Osteoblast (primary cell): ENCODE measurements around the gene OSBPL1A. TPM values are rescaled to one million over a fixed set of nuclear protein-coding genes. Genes with fewer than 3 reads are reported as not detected.

Source experiments
- DNase-seq: peaks from one replicate; pipeline ENCODE4 v3.0.0; 2011; ENCODE audit warnings: low spot score, mixed read lengths; ENCODE audit not compliant: insufficient read length; ENCODE audit errors: missing footprints
- H2AFZ ChIP-seq: 2 replicates; pipeline ENCODE4 v1.6.0; 2011; ENCODE audit warnings: mild to moderate bottlenecking, low read length
- H3K27ac ChIP-seq: 2 replicates; pipeline ENCODE4 v1.5.1; 2011; ENCODE audit warnings: mild to moderate bottlenecking, low read depth, low read length, moderate library complexity
- H3K27me3 ChIP-seq: 2 replicates; pipeline ENCODE4 v1.6.0; 2012; ENCODE audit warnings: mild to moderate bottlenecking, control low read depth, inconsistent platforms, low read length, moderate library complexity; ENCODE audit not compliant: insufficient read depth
- H3K36me3 ChIP-seq: 2 replicates; pipeline ENCODE4 v1.5.1; 2011; ENCODE audit warnings: mild to moderate bottlenecking, low read length, control low read depth, moderate library complexity; ENCODE audit not compliant: insufficient read depth
- H3K4me1 ChIP-seq: 2 replicates; pipeline ENCODE4 v1.5.1; 2011; ENCODE audit warnings: mild to moderate bottlenecking, low read length, control low read depth, moderate library complexity; ENCODE audit not compliant: insufficient read depth
- H3K4me2 ChIP-seq: 2 replicates; pipeline ENCODE4 v1.6.0; 2011; ENCODE audit warnings: mild to moderate bottlenecking, low read length; ENCODE audit not compliant: insufficient read depth
- H3K4me3 ChIP-seq: fragments of 200-600 bp; sonication (generic); 3 replicates; pipeline ENCODE4 v1.5.1; 2012; ENCODE audit warnings: mild to moderate bottlenecking, low read length, inconsistent platforms; ENCODE audit not compliant: insufficient read depth
- H3K79me2 ChIP-seq: 2 replicates; pipeline ENCODE4 v1.6.0; 2012; ENCODE audit warnings: mild to moderate bottlenecking, low read length, control low read depth, inconsistent platforms; ENCODE audit not compliant: insufficient read depth
- H3K9me3 ChIP-seq: 2 replicates; pipeline ENCODE4 v1.5.1; 2011; ENCODE audit warnings: low read depth, low read length, control low read depth
- H4K20me1 ChIP-seq: 2 replicates; pipeline ENCODE4 v1.6.0; 2012; ENCODE audit warnings: mild to moderate bottlenecking, low read length, control low read depth; ENCODE audit not compliant: insufficient read depth
- total RNA-seq: library from RNA; depleted of rRNA; stranded (reverse); fragments of >200 nt; gene quantifications from 2 replicates; pipeline ENCODE4 v1.2.3, GENCODE V29; 2012
- TF ChIP-seq, protein P1 (sequence below): IDR thresholded peaks from 2 replicates; pipeline ENCODE4 v1.5.1; 2011; ENCODE audit warnings: mild to moderate bottlenecking, low read depth, low read length, moderate library complexity; ENCODE audit errors: extremely low read depth

OSBPL1A gene
- total RNA-seq, 1 donor: 51.8 TPM

DNA sequence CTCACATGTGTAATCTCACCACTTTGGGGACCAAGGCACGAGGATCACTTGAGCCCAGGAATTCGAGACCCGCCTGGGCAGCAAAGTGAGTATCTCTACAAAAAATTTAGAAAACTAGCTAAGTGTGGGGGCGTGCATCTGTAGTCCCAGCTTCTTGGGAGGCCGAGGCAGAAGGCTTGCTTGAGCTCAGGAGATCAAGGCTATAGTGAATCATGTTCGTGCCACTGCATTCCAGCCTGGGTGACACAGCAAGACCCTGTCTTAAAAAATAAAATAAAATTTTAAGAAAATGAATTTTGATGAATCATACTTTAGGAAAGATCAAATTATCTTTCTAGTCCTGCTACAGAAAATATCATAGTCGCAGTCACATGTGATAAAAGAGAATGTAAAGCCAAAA is 211.8 kb downstream of the OSBPL1A start:
- Histone ChIP-seq H3K9me3 (no peaks in the 10 kb centered on the region), H2AFZ (no peak overlapping the region), H3K4me1 (peaks cover 19% of the 10 kb centered on the region), H3K4me3 (no peak overlapping the region), H4K20me1 (no peaks in the 10 kb centered on the region), H3K27ac (peak overlapping the region; percentile 27), H3K4me2 (no peak overlapping the region), H3K79me2 (no peaks in the 10 kb centered on the region), H3K27me3 (no peaks in the 10 kb centered on the region), H3K36me3 (no peaks in the 10 kb centered on the region)
- TF ChIP-seq, protein P1, sequence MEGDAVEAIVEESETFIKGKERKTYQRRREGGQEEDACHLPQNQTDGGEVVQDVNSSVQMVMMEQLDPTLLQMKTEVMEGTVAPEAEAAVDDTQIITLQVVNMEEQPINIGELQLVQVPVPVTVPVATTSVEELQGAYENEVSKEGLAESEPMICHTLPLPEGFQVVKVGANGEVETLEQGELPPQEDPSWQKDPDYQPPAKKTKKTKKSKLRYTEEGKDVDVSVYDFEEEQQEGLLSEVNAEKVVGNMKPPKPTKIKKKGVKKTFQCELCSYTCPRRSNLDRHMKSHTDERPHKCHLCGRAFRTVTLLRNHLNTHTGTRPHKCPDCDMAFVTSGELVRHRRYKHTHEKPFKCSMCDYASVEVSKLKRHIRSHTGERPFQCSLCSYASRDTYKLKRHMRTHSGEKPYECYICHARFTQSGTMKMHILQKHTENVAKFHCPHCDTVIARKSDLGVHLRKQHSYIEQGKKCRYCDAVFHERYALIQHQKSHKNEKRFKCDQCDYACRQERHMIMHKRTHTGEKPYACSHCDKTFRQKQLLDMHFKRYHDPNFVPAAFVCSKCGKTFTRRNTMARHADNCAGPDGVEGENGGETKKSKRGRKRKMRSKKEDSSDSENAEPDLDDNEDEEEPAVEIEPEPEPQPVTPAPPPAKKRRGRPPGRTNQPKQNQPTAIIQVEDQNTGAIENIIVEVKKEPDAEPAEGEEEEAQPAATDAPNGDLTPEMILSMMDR: no peak
- peak; percentile 57 for DNase-seq

GRCh38 chr18:24181806-24182205 is 215.8 kb downstream of the OSBPL1A start:
- H3K9me3 ChIP-seq: no peaks in the 10 kb centered on the region
- H3K27me3 ChIP-seq: no peaks in the 10 kb centered on the region
- H3K4me1 ChIP-seq: peaks cover 19% of the 10 kb centered on the region
- peak; percentile 46 for DNase-seq
- H4K20me1 ChIP-seq: no peaks in the 10 kb centered on the region
- TF ChIP-seq, protein P1: no peak
- no peaks in the 10 kb centered on the region for H3K79me2 ChIP-seq
- H3K4me3 ChIP-seq: no peak overlapping the region
- H3K4me2 ChIP-seq: no peak overlapping the region
- peak overlapping the region; percentile 50 for H3K27ac ChIP-seq
- H2AFZ ChIP-seq: peak overlapping the region; percentile 11
- peaks cover 4% of the 10 kb centered on the region for H3K36me3 ChIP-seq

GRCh38 chr18:24180048-24180447 is 217.6 kb downstream of the OSBPL1A start:
- H3K79me2 ChIP-seq: no peaks in the 10 kb centered on the region
- H3K4me3 ChIP-seq: no peak overlapping the region
- peaks cover 14% of the 10 kb centered on the region for H3K4me1 ChIP-seq
- no peak overlapping the region for H2AFZ ChIP-seq
- no peaks in the 10 kb centered on the region for H4K20me1 ChIP-seq
- peaks cover 4% of the 10 kb centered on the region for H3K36me3 ChIP-seq
- no peaks in the 10 kb centered on the region for H3K9me3 ChIP-seq
- TF ChIP-seq, protein P1: no peak
- no peak overlapping the region for H3K4me2 ChIP-seq
- no peak for DNase-seq
- no peak overlapping the region for H3K27ac ChIP-seq
- H3K27me3 ChIP-seq: no peaks in the 10 kb centered on the region

GRCh38 chr18:24177499-24178133 is 220.0 kb downstream of the OSBPL1A start:
- TF ChIP-seq, protein P1: no peak
- H3K27me3 ChIP-seq: no peaks in the 10 kb centered on the region
- no peak for DNase-seq

More at GRCh38 chr18:24177499-24178133, 220.0 kb downstream of the OSBPL1A start:
- Histone ChIP-seq H3K79me2 (no peaks in the 10 kb centered on the region), H3K9me3 (no peaks in the 10 kb centered on the region), H3K4me3 (no peak overlapping the region), H3K27ac (no peak overlapping the region), H2AFZ (no peak overlapping the region), H3K4me1 (peaks cover 14% of the 10 kb centered on the region), H3K36me3 (peaks cover 4% of the 10 kb centered on the region), H3K4me2 (no peak overlapping the region), H4K20me1 (no peaks in the 10 kb centered on the region)
